KMS-11 (cell line): ENCODE measurements around the gene MYBPC2.
A peak's percentile ranks its signal among the peaks of the same experiment; 100 is the strongest.

Source experiments
- H2AFZ ChIP-seq: fragments of 200-600 bp; sonication (generic); 2 replicates; pipeline ENCODE4 v1.6.1; 2016; ENCODE audit warnings: antibody characterized with exemption, mixed run types, low read depth
- H3K27ac ChIP-seq: fragments of 200-600 bp; sonication (generic); 2 replicates; pipeline ENCODE4 v1.6.1; 2016; ENCODE audit warnings: mild to moderate bottlenecking, mixed run types
- H3K27me3 ChIP-seq: fragments of 200-600 bp; sonication (generic); 2 replicates; pipeline ENCODE4 v1.6.1; 2017; ENCODE audit warnings: mild to moderate bottlenecking, low read depth, mixed run types, moderate library complexity; ENCODE audit not compliant: insufficient read depth
- H3K36me3 ChIP-seq: fragments of 200-600 bp; sonication (generic); 2 replicates; pipeline ENCODE4 v1.6.1; 2017; ENCODE audit warnings: mild to moderate bottlenecking, mixed run types; ENCODE audit not compliant: insufficient read depth
- H3K4me1 ChIP-seq: fragments of 200-600 bp; sonication (generic); 2 replicates; pipeline ENCODE4 v1.6.1; 2016; ENCODE audit warnings: mild to moderate bottlenecking, low read depth, mixed run types; ENCODE audit not compliant: poor library complexity, severe bottlenecking
- H3K4me2 ChIP-seq: fragments of 200-600 bp; sonication (generic); 2 replicates; pipeline ENCODE4 v1.7.0; 2016; ENCODE audit warnings: mild to moderate bottlenecking, mixed run types
- H3K4me3 ChIP-seq: fragments of 200-600 bp; sonication (generic); IDR thresholded peaks from 2 replicates; pipeline ENCODE4 v1.6.1; 2017; ENCODE audit warnings: low read depth, low read length, mixed read lengths; ENCODE audit not compliant: insufficient read depth
- H3K79me2 ChIP-seq: fragments of 200-600 bp; sonication (generic); 2 replicates; pipeline ENCODE4 v1.6.1; 2016; ENCODE audit warnings: low read depth, mixed run types; ENCODE audit not compliant: insufficient read depth
- H3K9ac ChIP-seq: fragments of 200-600 bp; sonication (generic); 2 replicates; pipeline ENCODE4 v1.6.1; 2016; ENCODE audit warnings: mild to moderate bottlenecking, mixed run types
- H4K20me1 ChIP-seq: fragments of 200-600 bp; sonication (generic); 2 replicates; pipeline ENCODE4 v1.6.1; 2016; ENCODE audit warnings: mild to moderate bottlenecking, mixed run types; ENCODE audit not compliant: insufficient read depth
- TF ChIP-seq, protein P1 (sequence below): fragments of 200-600 bp; sonication (generic); conservative IDR thresholded peaks from 2 replicates; pipeline ENCODE4 v1.6.1; 2017; ENCODE audit warnings: low read depth, mild to moderate bottlenecking, antibody characterized with exemption, low read length, moderate library complexity, mixed read lengths

MYBPC2 gene

GRCh38 chr19:50482916-50483315 is 50.2 kb downstream of the MYBPC2 start:
- Histone ChIP-seq H4K20me1 (no peaks in the 10 kb centered on the region), H3K9ac (no peak overlapping the region), H3K4me3 (no peak overlapping the region), H3K4me1 (no peaks in the 10 kb centered on the region), H3K36me3 (no peaks in the 10 kb centered on the region), H3K79me2 (peaks cover 7% of the 10 kb centered on the region; the same call in 1 of the 2 replicates), H3K27ac (no peak overlapping the region), H2AFZ (no peak overlapping the region), H3K27me3 (no peaks in the 10 kb centered on the region), H3K4me2 (no peak overlapping the region)
- TF ChIP-seq, protein P1, sequence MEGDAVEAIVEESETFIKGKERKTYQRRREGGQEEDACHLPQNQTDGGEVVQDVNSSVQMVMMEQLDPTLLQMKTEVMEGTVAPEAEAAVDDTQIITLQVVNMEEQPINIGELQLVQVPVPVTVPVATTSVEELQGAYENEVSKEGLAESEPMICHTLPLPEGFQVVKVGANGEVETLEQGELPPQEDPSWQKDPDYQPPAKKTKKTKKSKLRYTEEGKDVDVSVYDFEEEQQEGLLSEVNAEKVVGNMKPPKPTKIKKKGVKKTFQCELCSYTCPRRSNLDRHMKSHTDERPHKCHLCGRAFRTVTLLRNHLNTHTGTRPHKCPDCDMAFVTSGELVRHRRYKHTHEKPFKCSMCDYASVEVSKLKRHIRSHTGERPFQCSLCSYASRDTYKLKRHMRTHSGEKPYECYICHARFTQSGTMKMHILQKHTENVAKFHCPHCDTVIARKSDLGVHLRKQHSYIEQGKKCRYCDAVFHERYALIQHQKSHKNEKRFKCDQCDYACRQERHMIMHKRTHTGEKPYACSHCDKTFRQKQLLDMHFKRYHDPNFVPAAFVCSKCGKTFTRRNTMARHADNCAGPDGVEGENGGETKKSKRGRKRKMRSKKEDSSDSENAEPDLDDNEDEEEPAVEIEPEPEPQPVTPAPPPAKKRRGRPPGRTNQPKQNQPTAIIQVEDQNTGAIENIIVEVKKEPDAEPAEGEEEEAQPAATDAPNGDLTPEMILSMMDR, result no peak

GRCh38 chr19:50485284-50485955 is 52.7 kb downstream of the MYBPC2 start:
- H3K4me3 ChIP-seq, result no peak overlapping the region
- no peak overlapping the region for H3K4me2 ChIP-seq
- no peaks in the 10 kb centered on the region for H3K36me3 ChIP-seq
- no peaks in the 10 kb centered on the region for H3K27me3 ChIP-seq
- H3K9ac ChIP-seq, result no peak overlapping the region
- H3K4me1 ChIP-seq, result no peaks in the 10 kb centered on the region
- H3K79me2 ChIP-seq, result no peaks in the 10 kb centered on the region
- no peak overlapping the region for H3K27ac ChIP-seq
- no peak overlapping the region for H2AFZ ChIP-seq
- TF ChIP-seq, protein P1, result no peak
- H4K20me1 ChIP-seq, result no peaks in the 10 kb centered on the region

GRCh38 chr19:50486823-50487515 is 54.3 kb downstream of the MYBPC2 start:
- H3K4me3 ChIP-seq, result no peak overlapping the region
- no peak overlapping the region for H3K4me2 ChIP-seq
- no peaks in the 10 kb centered on the region for H4K20me1 ChIP-seq
- no peak overlapping the region for H2AFZ ChIP-seq
- H3K27ac ChIP-seq, result no peak overlapping the region
- H3K36me3 ChIP-seq, result no peaks in the 10 kb centered on the region
- TF ChIP-seq, protein P1, result peak; percentile 63
- no peaks in the 10 kb centered on the region for H3K79me2 ChIP-seq
- no peaks in the 10 kb centered on the region for H3K27me3 ChIP-seq
- no peak overlapping the region for H3K9ac ChIP-seq
- no peaks in the 10 kb centered on the region for H3K4me1 ChIP-seq

DNA sequence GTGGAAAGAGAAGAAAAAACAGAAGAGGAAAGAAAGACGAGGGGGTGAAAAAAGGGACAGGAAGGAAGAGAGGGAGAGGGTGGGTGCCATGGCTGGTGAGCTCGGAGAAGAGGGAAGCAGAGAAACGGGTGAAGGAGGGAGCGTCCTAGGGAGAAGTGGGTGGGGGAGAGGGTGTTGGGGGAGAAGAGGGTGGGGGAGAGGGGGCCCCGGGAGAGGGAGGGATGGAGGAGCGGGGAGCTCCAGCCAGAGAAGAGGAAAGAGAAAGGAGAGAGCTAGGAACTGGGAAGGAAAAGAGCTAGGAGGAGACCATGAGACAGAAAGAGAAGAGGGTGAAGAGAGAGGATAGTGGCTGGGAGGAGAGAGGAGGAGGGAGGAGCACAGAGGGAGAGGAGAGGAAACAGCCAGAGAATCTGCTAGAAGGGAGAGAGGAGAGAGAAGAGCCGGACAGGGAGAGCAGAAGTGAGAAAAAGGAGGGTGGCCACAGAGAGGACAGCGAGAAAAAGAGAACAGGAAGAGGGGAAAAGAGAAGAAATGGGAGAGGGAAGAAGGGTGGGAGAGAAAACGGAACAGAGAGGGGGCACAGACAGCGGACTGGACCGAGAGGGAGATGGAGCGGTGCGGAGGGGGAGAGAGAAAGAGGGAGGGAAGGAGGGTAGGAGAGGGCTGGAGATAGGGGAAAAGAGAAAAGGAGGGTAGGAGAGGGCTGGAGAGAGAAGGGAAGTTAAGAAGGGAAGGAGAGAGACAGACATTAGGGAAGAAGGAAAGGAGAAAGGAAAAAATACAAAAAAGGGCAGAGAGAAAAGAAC is 55.9 kb downstream of the MYBPC2 start:
- H3K4me3 ChIP-seq, result no peak overlapping the region
- no peak overlapping the region for H3K27ac ChIP-seq
- no peaks in the 10 kb centered on the region for H3K4me1 ChIP-seq
- H3K79me2 ChIP-seq, result no peaks in the 10 kb centered on the region
- TF ChIP-seq, protein P1, result no peak
- H3K4me2 ChIP-seq, result no peak overlapping the region
- H4K20me1 ChIP-seq, result no peaks in the 10 kb centered on the region
- no peaks in the 10 kb centered on the region for H3K27me3 ChIP-seq
- H3K9ac ChIP-seq, result no peak overlapping the region
- no peak overlapping the region for H2AFZ ChIP-seq
- no peaks in the 10 kb centered on the region for H3K36me3 ChIP-seq
